Natural killer cell (primary cell): ENCODE results near the gene RBM10. TPM values are rescaled to one million over a fixed set of nuclear protein-coding genes. Genes with fewer than 3 reads are reported as not detected.

Source experiments
- ATAC-seq, 3 donors: fragments of 150-1000 bp in 2 of 3; fragments of 200-7000 bp in 1 of 3; cut with Tn5 transposase; 1 replicate in 1 of 3; 2 replicates in 2 of 3; pipeline ENCODE4 v1.10.0; 2021; ENCODE audit warnings: mild to moderate bottlenecking in 2 of 3, moderate library complexity in 2 of 3
- DNase-seq, 2 donors: peaks; one replicate each; pipeline versions ENCODE4 v3.0.0 to v3.0.0-alpha.2; 2013 to 2021; ENCODE audit warnings: mixed read lengths in 1 of 2
- H3K27ac ChIP-seq: one replicate; pipeline ENCODE4 v1.5.1; 2013; ENCODE audit warnings: mild to moderate bottlenecking, low read length
- H3K27me3 ChIP-seq: one replicate; pipeline ENCODE4 v1.6.1; 2013; ENCODE audit warnings: low read length; ENCODE audit not compliant: control insufficient read depth, insufficient read depth
- H3K36me3 ChIP-seq: one replicate; pipeline ENCODE4 v1.6.1; 2013; ENCODE audit warnings: low read length; ENCODE audit not compliant: control insufficient read depth, insufficient read depth
- H3K4me1 ChIP-seq: one replicate; pipeline ENCODE4 v1.6.1; 2013; ENCODE audit warnings: low read length; ENCODE audit not compliant: control insufficient read depth, insufficient read depth
- H3K4me3 ChIP-seq: one replicate; pipeline ENCODE4 v1.5.1; 2013; ENCODE audit warnings: low read length
- H3K9me3 ChIP-seq: one replicate; pipeline ENCODE4 v1.6.1; 2013; ENCODE audit warnings: low read length; ENCODE audit not compliant: control insufficient read depth, insufficient read depth
- H3K27ac Mint-ChIP-seq, 2 donors: one replicate each; pipeline ENCODE4 v1.8.0; 2022; ENCODE audit warnings: mild to moderate bottlenecking in 2 of 2, mixed read lengths in 2 of 2, moderate library complexity in 1 of 2
- H3K27me3 Mint-ChIP-seq, 2 donors: one replicate each; pipeline ENCODE4 v1.8.0; 2022; ENCODE audit warnings: low read depth in 2 of 2, mixed read lengths in 2 of 2
- H3K36me3 Mint-ChIP-seq: one replicate; pipeline ENCODE4 v1.8.0; 2022; ENCODE audit warnings: mixed read lengths
- H3K4me1 Mint-ChIP-seq, 2 donors: one replicate each; pipeline ENCODE4 v1.8.0; 2022; ENCODE audit warnings: mixed read lengths in 2 of 2
- H3K4me3 Mint-ChIP-seq: one replicate; pipeline ENCODE4 v1.8.0; 2022; ENCODE audit warnings: mild to moderate bottlenecking, moderate library complexity, mixed read lengths
- H3K9me3 Mint-ChIP-seq, 2 donors: one replicate each; pipeline ENCODE4 v1.8.0; 2022; ENCODE audit warnings: mixed read lengths in 2 of 2
- WGBS: methylation state at CpG from one replicate; pipeline ENCODE4 v1.1.7; 2013; ENCODE audit warnings: missing lambda C conversion rate; ENCODE audit not compliant: insufficient coverage; 5-methylcytosine and 5-hydroxymethylcytosine counted together
- intact Hi-C: fragments of 100-400 bp; cut with micrococcal nuclease; formaldehyde crosslinking; loops from one replicate; pipeline ENCODE4 v1.14.2; 2022
- total RNA-seq, 4 donors: library from RNA; stranded (reverse); fragments of 120-200 nt in 1 of 4; gene quantifications; one replicate each; pipeline versions ENCODE4 v1.2.3 to v1.2.4, GENCODE V29; 2013 to 2022
- TF ChIP-seq, protein P1 (sequence below): fragments of 200-600 bp; IDR thresholded peaks from one replicate; pipeline ENCODE4 v1.8.0; 2022; ENCODE audit warnings: antibody characterized with exemption

Gene RBM10
- total RNA-seq, 3 donors from 2014 or later (not counting 1 experiment from before 2014, with no cell fraction given), result 37.5 to 43.7 (median 39.4) TPM

- Mint-ChIP-seq H3K36me3 (peaks cover 23% of the 10 kb centered on the region), H3K4me3 (no peak overlapping the region), H3K27me3 (no peaks in the 10 kb centered on the region), H3K27ac (peak overlapping the region in 1 of 2 donors; percentile 20), H3K4me1 (peaks cover 8 to 10% of the 10 kb centered on the region in 2 donors), H3K9me3 (no peaks in the 10 kb centered on the region)
- TF ChIP-seq, protein P1, sequence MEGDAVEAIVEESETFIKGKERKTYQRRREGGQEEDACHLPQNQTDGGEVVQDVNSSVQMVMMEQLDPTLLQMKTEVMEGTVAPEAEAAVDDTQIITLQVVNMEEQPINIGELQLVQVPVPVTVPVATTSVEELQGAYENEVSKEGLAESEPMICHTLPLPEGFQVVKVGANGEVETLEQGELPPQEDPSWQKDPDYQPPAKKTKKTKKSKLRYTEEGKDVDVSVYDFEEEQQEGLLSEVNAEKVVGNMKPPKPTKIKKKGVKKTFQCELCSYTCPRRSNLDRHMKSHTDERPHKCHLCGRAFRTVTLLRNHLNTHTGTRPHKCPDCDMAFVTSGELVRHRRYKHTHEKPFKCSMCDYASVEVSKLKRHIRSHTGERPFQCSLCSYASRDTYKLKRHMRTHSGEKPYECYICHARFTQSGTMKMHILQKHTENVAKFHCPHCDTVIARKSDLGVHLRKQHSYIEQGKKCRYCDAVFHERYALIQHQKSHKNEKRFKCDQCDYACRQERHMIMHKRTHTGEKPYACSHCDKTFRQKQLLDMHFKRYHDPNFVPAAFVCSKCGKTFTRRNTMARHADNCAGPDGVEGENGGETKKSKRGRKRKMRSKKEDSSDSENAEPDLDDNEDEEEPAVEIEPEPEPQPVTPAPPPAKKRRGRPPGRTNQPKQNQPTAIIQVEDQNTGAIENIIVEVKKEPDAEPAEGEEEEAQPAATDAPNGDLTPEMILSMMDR, result no peak
- H3K27ac ChIP-seq, result no peak overlapping the region
- peaks cover 69% of the 10 kb centered on the region for H3K36me3 ChIP-seq
- no peaks in the 10 kb centered on the region for H3K9me3 ChIP-seq
- no peak overlapping the region for H3K4me3 ChIP-seq
- WGBS, result 98% methylated on average over 11 of the region's 11 CpGs
- peaks cover 8% of the 10 kb centered on the region for H3K4me1 ChIP-seq
- ATAC-seq, result no peak
- H3K27me3 ChIP-seq, result no peaks in the 10 kb centered on the region
- intact Hi-C loops, result no loop called here
- no peak for DNase-seq
Observed at GRCh38 chrX:47202316-47202715, 57.3 kb downstream of the RBM10 start.

DNA sequence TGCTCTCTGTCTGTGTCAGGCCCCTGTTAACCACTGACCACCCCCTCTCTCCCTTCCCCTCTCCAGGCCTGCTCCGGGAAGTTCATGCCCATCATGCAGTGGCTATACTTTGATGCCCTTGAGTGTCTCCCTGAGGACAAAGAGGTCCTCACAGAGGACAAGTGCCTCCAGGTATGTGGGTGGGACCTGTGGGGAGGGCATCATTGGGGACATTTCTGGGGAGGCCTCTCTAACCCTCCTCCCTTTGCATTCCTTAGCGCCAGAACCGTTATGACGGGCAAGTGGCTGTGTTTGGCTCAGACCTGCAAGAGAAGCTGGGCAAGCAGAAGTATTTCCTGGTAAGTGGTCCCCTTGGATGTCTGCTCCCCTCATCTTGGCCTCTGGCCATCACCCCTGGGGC is 57.9 kb downstream of the RBM10 start:
- ATAC-seq (no peak), DNase-seq (no peak)
- intact Hi-C loops, result no loop called here
- 98% methylated on average over 3 of the region's 4 CpGs for whole genome bisulfite sequencing
- H3K9me3 Mint-ChIP-seq, result no peaks in the 10 kb centered on the region
- H3K36me3 Mint-ChIP-seq, result peaks cover 25% of the 10 kb centered on the region
- no peaks in the 10 kb centered on the region for H3K27me3 ChIP-seq
- H3K36me3 ChIP-seq, result peaks cover 70% of the 10 kb centered on the region
- no peaks in the 10 kb centered on the region for H3K9me3 ChIP-seq
- peaks cover 4 to 6% of the 10 kb centered on the region in 2 donors for H3K4me1 Mint-ChIP-seq
- TF ChIP-seq, protein P1, result no peak
- H3K4me1 ChIP-seq, result peaks cover 3% of the 10 kb centered on the region
- no peaks in the 10 kb centered on the region for H3K27me3 Mint-ChIP-seq
- no peak overlapping the region for H3K4me3 Mint-ChIP-seq
- no peak overlapping the region for H3K27ac ChIP-seq
- no peak overlapping the region for H3K27ac Mint-ChIP-seq
- H3K4me3 ChIP-seq, result no peak overlapping the region

GRCh38 chrX:47204970-47205369 is 59.9 kb downstream of the RBM10 start:
- Histone ChIP-seq H3K36me3 (peaks cover 67% of the 10 kb centered on the region), H3K27ac (no peak overlapping the region), H3K4me1 (no peaks in the 10 kb centered on the region), H3K27me3 (no peaks in the 10 kb centered on the region), H3K4me3 (no peak overlapping the region), H3K9me3 (no peaks in the 10 kb centered on the region)
- intact Hi-C loops, result no loop called here
- ATAC-seq (no peak), DNase-seq (no peak)
- TF ChIP-seq, protein P1, result no peak
- Mint-ChIP-seq H3K9me3 (no peaks in the 10 kb centered on the region), H3K36me3 (peaks cover 25% of the 10 kb centered on the region), H3K27ac (no peak overlapping the region), H3K4me3 (no peak overlapping the region), H3K4me1 (no peaks in the 10 kb centered on the region), H3K27me3 (no peaks in the 10 kb centered on the region)
- WGBS, result 90% methylated on average over 5 of the region's 5 CpGs

DNA sequence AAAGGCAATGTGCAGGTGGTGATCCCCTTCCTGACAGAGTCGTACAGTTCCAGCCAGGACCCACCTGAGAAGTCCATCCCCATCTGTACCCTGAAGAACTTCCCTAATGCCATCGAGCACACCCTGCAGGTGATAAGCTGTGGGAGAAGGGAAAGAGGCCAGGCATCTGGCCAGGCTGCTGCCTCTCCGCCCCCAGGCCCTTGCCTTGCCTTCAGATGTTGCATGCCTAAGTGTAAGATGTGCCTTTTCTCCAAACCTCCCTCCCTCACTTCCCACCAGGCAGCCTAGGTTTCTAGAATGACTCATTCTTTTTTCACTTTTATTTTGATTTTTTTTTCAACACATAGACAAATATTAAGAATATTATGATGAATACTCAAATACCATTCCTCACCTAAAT is 61.3 kb downstream of the RBM10 start:
- Mint-ChIP-seq H3K36me3 (peaks cover 21% of the 10 kb centered on the region), H3K27me3 (no peaks in the 10 kb centered on the region), H3K4me1 (no peaks in the 10 kb centered on the region), H3K27ac (peak overlapping the region in 1 of 2 donors; percentile 47), H3K9me3 (no peaks in the 10 kb centered on the region), H3K4me3 (no peak overlapping the region)
- Histone ChIP-seq H3K4me3 (no peak overlapping the region), H3K4me1 (no peaks in the 10 kb centered on the region), H3K9me3 (no peaks in the 10 kb centered on the region), H3K36me3 (peaks cover 62% of the 10 kb centered on the region), H3K27ac (no peak overlapping the region), H3K27me3 (no peaks in the 10 kb centered on the region)
- no CpG with 5 or more reads among the region's 3 CpGs for WGBS
- intact Hi-C loops, result no loop called here
- DNase-seq (no peak), ATAC-seq (no peak)
- TF ChIP-seq, protein P1, result no peak
